BE2C (cell line): ENCODE data around the gene CEP43.

Experiments
- DNase-seq: peaks from one replicate; pipeline ENCODE4 v3.0.0-alpha.2; 2020
- H3K27me3 ChIP-seq: fragments of 250-450 bp; sonication (Bioruptor Pico); 2 replicates; pipeline ENCODE4 v1.5.1; 2020; ENCODE audit warnings: mild to moderate bottlenecking
- H3K36me3 ChIP-seq: fragments of 250-450 bp; sonication (Bioruptor Pico); 2 replicates; pipeline ENCODE4 v1.5.1; 2020; ENCODE audit warnings: mild to moderate bottlenecking
- H3K4me1 ChIP-seq: fragments of 250-450 bp; sonication (Bioruptor Pico); 2 replicates; pipeline ENCODE4 v1.5.1; 2020
- H3K4me3 ChIP-seq: 2 replicates; pipeline ENCODE4 v1.5.1; 2011; ENCODE audit warnings: low read depth, low read length
- H3K9me3 ChIP-seq: fragments of 250-450 bp; sonication (Bioruptor Pico); 2 replicates; pipeline ENCODE4 v1.5.1; 2020
- TF ChIP-seq, protein P1 (sequence below): IDR thresholded peaks from 2 replicates; pipeline ENCODE4 v1.5.1; 2012; ENCODE audit warnings: mild to moderate bottlenecking, low read depth, low read length

The CEP43 gene

DNA sequence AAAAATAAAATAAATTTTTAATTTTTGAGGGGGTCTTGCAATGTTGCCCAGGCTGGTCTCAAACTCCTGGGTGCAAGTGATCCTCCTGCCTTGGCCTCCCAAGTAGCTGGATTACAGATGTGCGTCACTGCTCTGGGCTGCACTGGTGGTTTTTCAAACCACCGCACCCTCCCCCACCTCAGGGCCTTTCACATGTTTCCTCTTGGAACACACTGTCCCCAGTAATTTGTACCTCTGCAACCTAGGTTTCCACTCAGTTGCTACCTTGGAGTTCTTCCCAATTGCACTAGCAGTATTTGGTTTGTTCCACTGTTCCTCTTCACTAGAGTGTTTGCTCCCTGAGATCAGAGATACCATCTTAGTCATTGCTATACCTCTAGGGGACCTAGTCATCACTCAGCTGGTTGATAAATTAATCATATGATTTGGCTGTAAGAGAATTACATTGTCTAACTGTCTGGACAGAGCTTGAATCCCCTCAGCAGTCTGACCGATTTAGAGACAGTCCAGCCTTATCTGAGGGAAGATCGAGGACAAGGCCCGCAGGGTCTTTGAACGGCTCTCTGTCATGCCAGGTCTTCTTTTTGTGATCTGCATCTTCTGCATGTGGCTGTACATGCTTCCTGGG, 32.0 kb downstream of the CEP43 start:
- Histone ChIP-seq H3K4me3 (no peak overlapping the region), H3K27me3 (no peaks in the 10 kb centered on the region), H3K4me1 (peaks cover 9% of the 10 kb centered on the region), H3K9me3 (no peaks in the 10 kb centered on the region), H3K36me3 (peaks cover 29% of the 10 kb centered on the region)
- DNase-seq = peak; percentile 40
- TF ChIP-seq, protein P1, sequence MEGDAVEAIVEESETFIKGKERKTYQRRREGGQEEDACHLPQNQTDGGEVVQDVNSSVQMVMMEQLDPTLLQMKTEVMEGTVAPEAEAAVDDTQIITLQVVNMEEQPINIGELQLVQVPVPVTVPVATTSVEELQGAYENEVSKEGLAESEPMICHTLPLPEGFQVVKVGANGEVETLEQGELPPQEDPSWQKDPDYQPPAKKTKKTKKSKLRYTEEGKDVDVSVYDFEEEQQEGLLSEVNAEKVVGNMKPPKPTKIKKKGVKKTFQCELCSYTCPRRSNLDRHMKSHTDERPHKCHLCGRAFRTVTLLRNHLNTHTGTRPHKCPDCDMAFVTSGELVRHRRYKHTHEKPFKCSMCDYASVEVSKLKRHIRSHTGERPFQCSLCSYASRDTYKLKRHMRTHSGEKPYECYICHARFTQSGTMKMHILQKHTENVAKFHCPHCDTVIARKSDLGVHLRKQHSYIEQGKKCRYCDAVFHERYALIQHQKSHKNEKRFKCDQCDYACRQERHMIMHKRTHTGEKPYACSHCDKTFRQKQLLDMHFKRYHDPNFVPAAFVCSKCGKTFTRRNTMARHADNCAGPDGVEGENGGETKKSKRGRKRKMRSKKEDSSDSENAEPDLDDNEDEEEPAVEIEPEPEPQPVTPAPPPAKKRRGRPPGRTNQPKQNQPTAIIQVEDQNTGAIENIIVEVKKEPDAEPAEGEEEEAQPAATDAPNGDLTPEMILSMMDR = no peak

DNA sequence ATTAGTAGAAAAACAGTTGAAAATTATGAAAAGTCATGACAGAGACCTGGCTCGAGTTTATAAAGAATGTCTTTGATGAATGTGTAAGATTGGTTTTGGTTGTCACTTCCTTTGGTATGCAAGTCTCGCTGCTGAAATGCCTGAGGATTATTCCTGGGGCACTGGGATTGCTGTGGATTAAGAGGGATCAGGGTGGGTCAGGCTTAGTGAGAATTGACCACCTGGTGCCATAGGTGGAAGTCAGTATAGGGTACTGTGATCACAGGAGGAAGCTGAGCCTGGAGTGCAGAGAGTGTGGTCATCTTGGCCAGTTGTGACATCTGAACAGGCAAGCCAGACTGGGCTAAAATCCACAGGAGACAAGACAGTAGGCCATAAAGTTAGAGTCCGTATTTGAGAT, 34.9 kb downstream of the CEP43 start:
- H3K4me3 ChIP-seq = no peak overlapping the region
- no peaks in the 10 kb centered on the region for H3K9me3 ChIP-seq
- TF ChIP-seq, protein P1 = no peak
- peaks cover 16% of the 10 kb centered on the region for H3K36me3 ChIP-seq
- no peaks in the 10 kb centered on the region for H3K27me3 ChIP-seq
- peaks cover 9% of the 10 kb centered on the region for H3K4me1 ChIP-seq
- no peak for DNase-seq

DNA sequence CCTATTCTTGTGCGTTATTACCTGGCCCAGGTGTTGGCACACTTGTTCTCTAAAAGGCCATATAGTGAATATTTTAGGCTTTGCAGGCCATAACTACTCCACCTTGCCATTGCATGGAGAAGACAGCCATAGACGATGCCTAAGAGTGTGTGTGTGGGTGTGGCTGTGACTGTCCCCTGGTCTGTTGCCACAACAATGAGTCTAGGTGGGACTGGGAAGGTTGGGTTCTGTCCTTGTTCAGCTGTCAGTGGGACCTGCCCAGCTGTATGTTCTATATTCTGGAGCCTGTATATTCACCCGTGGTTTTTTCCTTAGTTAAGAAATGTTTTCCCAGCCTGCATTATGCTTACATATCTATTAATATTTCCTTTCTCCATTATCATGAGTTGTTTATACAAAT, 38.6 kb downstream of the CEP43 start:
- no peak for DNase-seq
- no peaks in the 10 kb centered on the region for H3K4me1 ChIP-seq
- TF ChIP-seq, protein P1 = no peak
- H3K4me3 ChIP-seq = no peak overlapping the region
- no peaks in the 10 kb centered on the region for H3K27me3 ChIP-seq
- peaks cover 27% of the 10 kb centered on the region for H3K36me3 ChIP-seq
- H3K9me3 ChIP-seq = no peaks in the 10 kb centered on the region

GRCh38 chr6:167044696-167045095, 45.5 kb downstream of the CEP43 start:
- Histone ChIP-seq H3K9me3 (no peaks in the 10 kb centered on the region), H3K4me1 (no peaks in the 10 kb centered on the region), H3K36me3 (peaks cover 10% of the 10 kb centered on the region), H3K27me3 (no peaks in the 10 kb centered on the region), H3K4me3 (no peak overlapping the region)
- DNase-seq = no peak
- TF ChIP-seq, protein P1 = peak; percentile 4; the same call in 1 of the 2 replicates

GRCh38 chr6:167045828-167046580, 46.8 kb downstream of the CEP43 start:
- no peak for DNase-seq

More at GRCh38 chr6:167045828-167046580, 46.8 kb downstream of the CEP43 start:
- Histone ChIP-seq H3K36me3 (peaks cover 3% of the 10 kb centered on the region), H3K4me1 (no peaks in the 10 kb centered on the region), H3K27me3 (no peaks in the 10 kb centered on the region), H3K9me3 (no peaks in the 10 kb centered on the region), H3K4me3 (no peak overlapping the region)
- TF ChIP-seq, protein P1 = peak; percentile 49
